Measurements from ENCODE around the gene RRP7A.
"Not testable (repeated sequence)": the region's sequence is repeated elsewhere in the genome, so short reads cannot be mapped to it uniquely, and the experiment has no call there.

DNA sequence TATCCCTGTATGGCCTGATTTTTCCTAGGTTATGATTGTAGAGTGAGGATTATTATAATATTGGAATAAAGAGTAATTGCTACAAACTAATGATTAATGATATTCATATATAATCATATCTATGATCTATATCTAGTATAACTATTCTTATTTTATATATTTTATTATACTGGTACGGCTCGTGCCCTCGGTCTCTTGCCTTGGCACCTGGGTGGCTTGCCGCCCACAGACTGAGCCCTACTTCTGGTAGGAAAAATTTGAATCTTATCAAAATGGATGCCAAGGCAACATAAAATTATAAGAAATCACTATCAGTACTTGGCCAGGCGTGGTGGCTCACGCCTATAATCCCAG is 32.7 kb upstream of the RRP7A start:
- TF ChIP-seq, protein P1, sequence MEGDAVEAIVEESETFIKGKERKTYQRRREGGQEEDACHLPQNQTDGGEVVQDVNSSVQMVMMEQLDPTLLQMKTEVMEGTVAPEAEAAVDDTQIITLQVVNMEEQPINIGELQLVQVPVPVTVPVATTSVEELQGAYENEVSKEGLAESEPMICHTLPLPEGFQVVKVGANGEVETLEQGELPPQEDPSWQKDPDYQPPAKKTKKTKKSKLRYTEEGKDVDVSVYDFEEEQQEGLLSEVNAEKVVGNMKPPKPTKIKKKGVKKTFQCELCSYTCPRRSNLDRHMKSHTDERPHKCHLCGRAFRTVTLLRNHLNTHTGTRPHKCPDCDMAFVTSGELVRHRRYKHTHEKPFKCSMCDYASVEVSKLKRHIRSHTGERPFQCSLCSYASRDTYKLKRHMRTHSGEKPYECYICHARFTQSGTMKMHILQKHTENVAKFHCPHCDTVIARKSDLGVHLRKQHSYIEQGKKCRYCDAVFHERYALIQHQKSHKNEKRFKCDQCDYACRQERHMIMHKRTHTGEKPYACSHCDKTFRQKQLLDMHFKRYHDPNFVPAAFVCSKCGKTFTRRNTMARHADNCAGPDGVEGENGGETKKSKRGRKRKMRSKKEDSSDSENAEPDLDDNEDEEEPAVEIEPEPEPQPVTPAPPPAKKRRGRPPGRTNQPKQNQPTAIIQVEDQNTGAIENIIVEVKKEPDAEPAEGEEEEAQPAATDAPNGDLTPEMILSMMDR (IDR thresholded peaks at IDR 0.05; ENCODE audit: insufficient read depth, low read depth, low read length): not testable (repeated sequence)
- not testable (repeated sequence) for TF ChIP-seq EZH2 (IDR thresholded peaks at IDR 0.05; ENCODE audit: insufficient read depth, low read length)

Data from astrocyte (in vitro differentiated cells and primary cell).